H1 (cell line): Measurements from ENCODE around the gene EPSTI1. TPM values are rescaled to one million over a fixed set of nuclear protein-coding genes. Genes with fewer than 3 reads are reported as not detected.

Experiments used
- GABPA ChIP-seq: IDR thresholded peaks from 2 replicates; pipeline ENCODE4 v1.6.1; 2011; ENCODE audit warnings: mild to moderate bottlenecking, low read length, moderate library complexity, borderline replicate concordance; ENCODE audit not compliant: insufficient read depth
- HDAC2 ChIP-seq, 2 experiments: fragments of 300-600 bp in 1 of 2; sonication (generic) in 1 of 2; IDR thresholded peaks; 2 replicates each; pipeline ENCODE4 v1.6.1; 2011 to 2012; ENCODE audit warnings: low read depth in 2 of 2, low read length in 2 of 2, mild to moderate bottlenecking in 2 of 2, moderate library complexity in 2 of 2, borderline replicate concordance in 1 of 2, inconsistent platforms in 1 of 2
- SUZ12 ChIP-seq: fragments of 200-600 bp; sonication (generic); IDR thresholded peaks from 2 replicates; pipeline ENCODE4 v1.6.1; 2012; ENCODE audit warnings: mild to moderate bottlenecking, inconsistent platforms, low read length, moderate library complexity, mixed read lengths
- polyA plus RNA-seq, 7 experiments: library from polyadenylated mRNA; depleted of rRNA in 3 of 7; stranded (reverse) in 5 of 7; unstranded in 2 of 7; fragments of >200 nt in 5 of 7; fragments of 200-250 nt in 2 of 7; gene quantifications; 1 replicate in 5 of 7; 2 replicates in 1 of 7; 4 replicates in 1 of 7; pipeline versions ENCODE4 v1.2.1 to v1.2.3, GENCODE V29; 2011 to 2013; ENCODE audit warnings: missing spikeins in 2 of 7, mixed read lengths in 2 of 7
- total RNA-seq: library from RNA; stranded (reverse); fragmentation: NEBNext Ultra II Directional; extraction: Animal tissue kit (Norgen Biotek cat#: 25700); gene quantifications from 2 replicates; pipeline ENCODE4 v1.2.1, GENCODE V29; 2021

Gene EPSTI1
- total and polyA plus RNA-seq, 2 of the 8 experiments (the other 6 are each of a cell fraction or from before 2014, with no cell fraction given): 0.23 to 0.37 TPM

DNA sequence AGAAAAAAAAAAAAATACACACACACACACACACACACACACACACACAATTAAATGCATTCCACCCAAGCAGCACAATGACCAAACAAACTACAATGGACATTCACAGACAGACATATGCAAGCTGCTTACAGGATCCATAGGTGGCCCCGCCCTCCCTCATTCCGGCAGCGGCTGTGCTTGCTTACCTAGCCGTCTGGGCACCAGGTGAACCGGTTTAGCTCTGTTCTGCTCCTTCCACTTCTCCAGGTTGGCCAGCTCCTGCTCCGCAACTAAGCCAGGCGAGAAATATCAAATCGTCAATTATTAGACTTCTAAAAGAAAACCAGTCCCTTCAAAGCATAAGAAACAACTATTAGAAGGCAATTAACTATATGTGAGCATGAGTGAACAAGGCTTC lies 23.1 kb downstream of the EPSTI1 start (continued):
- TF ChIP-seq GABPA (no peak), SUZ12 (no peak), HDAC2 (IDR thresholded peaks at IDR 0.05; ENCODE audit: borderline replicate concordance in 1 of 2, low read depth in 2 of 2, low read length in 2 of 2) (no peak)
